ENCODE data around the gene TMPRSS6. TPM values are rescaled to one million over a fixed set of nuclear protein-coding genes. Genes with fewer than 3 reads are reported as not detected.
A peak's percentile ranks its signal among the peaks of the same experiment; 100 is the strongest.

Gene TMPRSS6
- polyA plus RNA-seq, 6 donors from 2014 or later, result 0.08 TPM; not detected in 5

GRCh38 chr22:37051391-37052385 is 57.8 kb downstream of the TMPRSS6 start, which contains the start of gene KCTD17:
Gene KCTD17 (plus strand): TSS chr22:37051742. CDS start chr22:37051761, 19 bp downstream.
- ATAC-seq (ENCODE audit: low read depth in 2 of 2), result peak; percentile 99 to 100
- no peaks in the 10 kb centered on the region for H3K9me3 Mint-ChIP-seq
- H3K27me3 Mint-ChIP-seq, result no peaks in the 10 kb centered on the region
- peak; percentile 68 for DNase-seq
- H3K4me1 Mint-ChIP-seq, result peaks cover 5 to 19% (median 17%) of the 10 kb centered on the region in 3 donors
- H3K27ac Mint-ChIP-seq, result peak within 1 kb of the TSS in 4 of 6 donors; percentile 33 to 80 (median 56)
- H3K4me3 Mint-ChIP-seq, result peak within 1 kb of the TSS; percentile 75 to 91 (median 86)
- peaks cover 0 to 7% of the 10 kb centered on the region in 2 donors for H3K36me3 Mint-ChIP-seq

DNA sequence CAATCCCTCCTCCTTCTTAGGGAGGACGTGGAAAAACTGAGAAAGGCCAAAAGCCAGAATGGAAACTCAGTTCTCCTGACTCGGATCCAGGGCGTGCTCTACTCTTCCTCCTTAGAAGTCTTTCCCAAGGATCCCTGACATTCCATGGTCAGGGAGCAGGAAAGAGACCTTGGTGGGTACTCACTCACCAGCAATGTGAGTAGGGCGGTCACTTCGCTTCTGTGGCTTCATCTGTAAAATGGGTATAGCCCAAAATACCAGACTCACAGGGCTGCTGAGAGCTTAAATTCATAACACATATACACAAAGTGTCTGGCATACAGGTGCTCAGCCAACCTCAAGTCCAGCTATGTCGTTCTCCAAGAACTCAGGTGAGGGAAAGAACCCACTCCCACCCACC is 58.6 kb downstream of the TMPRSS6 start:
- ATAC-seq (ENCODE audit: low read depth in 2 of 2), result no peak

GRCh38 chr22:37049224-37049623 is 60.3 kb downstream of the TMPRSS6 start:
- Mint-ChIP-seq H3K4me1 (peaks cover 15 to 32% (median 30%) of the 10 kb centered on the region in 3 donors), H3K4me3 (peak overlapping the region in 1 of 8 donors; percentile 20), H3K9me3 (no peaks in the 10 kb centered on the region), H3K36me3 (no peaks in the 10 kb centered on the region), H3K27ac (no peak overlapping the region), H3K27me3 (no peaks in the 10 kb centered on the region)
- ATAC-seq (ENCODE audit: low read depth in 2 of 2) (no peak), DNase-seq (no peak)

More for the DNA sequence above, 58.6 kb downstream of the TMPRSS6 start:
- H3K27ac Mint-ChIP-seq, result peak overlapping the region in 1 of 6 donors; percentile 65
- H3K36me3 Mint-ChIP-seq, result peaks cover 0 to 1% of the 10 kb centered on the region in 2 donors
- peak overlapping the region; percentile 9 to 86 (median 80) for H3K4me3 Mint-ChIP-seq
- H3K9me3 Mint-ChIP-seq, result no peaks in the 10 kb centered on the region
- no peaks in the 10 kb centered on the region for H3K27me3 Mint-ChIP-seq
- no peak for DNase-seq
- peaks cover 5 to 19% (median 18%) of the 10 kb centered on the region in 3 donors for H3K4me1 Mint-ChIP-seq

DNA sequence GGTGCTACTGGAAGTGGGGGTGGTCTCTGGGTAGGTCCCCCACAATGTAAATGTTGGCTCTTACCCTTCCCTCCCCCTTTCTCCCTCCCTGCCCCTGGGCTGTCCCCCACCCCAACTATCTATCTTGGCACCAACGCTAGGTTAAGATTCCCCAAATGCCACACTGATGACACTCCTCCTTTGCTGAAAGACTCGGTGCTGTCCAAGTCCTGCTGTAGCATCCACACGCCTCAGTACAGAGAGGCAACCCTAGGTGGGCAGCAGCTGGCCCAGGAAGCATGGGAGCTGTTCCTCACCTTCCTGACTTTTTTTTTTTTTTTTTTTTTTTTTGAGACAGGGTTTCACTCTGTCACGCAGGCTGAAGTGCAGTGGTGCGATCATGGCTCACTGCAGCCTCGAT is 61.4 kb downstream of the TMPRSS6 start:
- no peak for DNase-seq
- no peaks in the 10 kb centered on the region for H3K9me3 Mint-ChIP-seq
- no peaks in the 10 kb centered on the region for H3K27me3 Mint-ChIP-seq
- no peak for ATAC-seq (ENCODE audit: low read depth in 2 of 2)
- H3K4me1 Mint-ChIP-seq, result peaks cover 15 to 32% (median 20%) of the 10 kb centered on the region in 3 donors
- no peak overlapping the region for H3K27ac Mint-ChIP-seq
- H3K4me3 Mint-ChIP-seq, result peak overlapping the region in 1 of 8 donors; percentile 30
- H3K36me3 Mint-ChIP-seq, result no peaks in the 10 kb centered on the region

DNA sequence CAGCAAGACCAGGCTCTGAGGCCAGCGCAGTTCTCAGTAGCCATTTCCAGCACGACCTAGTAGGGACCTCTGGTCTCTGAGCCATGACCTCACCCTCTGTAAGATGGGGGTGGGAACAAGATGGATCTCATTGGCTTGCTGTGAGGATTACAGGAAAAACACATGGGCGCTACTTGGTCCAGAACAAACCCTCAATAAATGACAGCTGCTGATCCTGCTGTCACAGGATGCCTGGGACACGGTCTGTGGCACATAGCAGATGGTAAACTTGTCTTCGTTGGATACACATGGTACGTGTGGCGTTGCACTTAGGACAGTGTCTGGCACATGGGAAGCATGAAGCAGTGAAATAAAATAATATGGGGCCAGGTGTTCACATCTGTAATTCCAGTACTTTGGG is 62.5 kb downstream of the TMPRSS6 start:
- H3K4me3 Mint-ChIP-seq, result peak overlapping the region in 1 of 8 donors; percentile 9
- H3K4me1 Mint-ChIP-seq, result peaks cover 9 to 21% (median 11%) of the 10 kb centered on the region in 3 donors
- no peaks in the 10 kb centered on the region for H3K36me3 Mint-ChIP-seq
- no peak for ATAC-seq (ENCODE audit: low read depth in 2 of 2)
- peaks cover 0 to 6% (median 0%) of the 10 kb centered on the region in 3 donors for H3K27me3 Mint-ChIP-seq
- H3K27ac Mint-ChIP-seq, result no peak overlapping the region
- no peaks in the 10 kb centered on the region for H3K9me3 Mint-ChIP-seq
- DNase-seq, result no peak

DNA sequence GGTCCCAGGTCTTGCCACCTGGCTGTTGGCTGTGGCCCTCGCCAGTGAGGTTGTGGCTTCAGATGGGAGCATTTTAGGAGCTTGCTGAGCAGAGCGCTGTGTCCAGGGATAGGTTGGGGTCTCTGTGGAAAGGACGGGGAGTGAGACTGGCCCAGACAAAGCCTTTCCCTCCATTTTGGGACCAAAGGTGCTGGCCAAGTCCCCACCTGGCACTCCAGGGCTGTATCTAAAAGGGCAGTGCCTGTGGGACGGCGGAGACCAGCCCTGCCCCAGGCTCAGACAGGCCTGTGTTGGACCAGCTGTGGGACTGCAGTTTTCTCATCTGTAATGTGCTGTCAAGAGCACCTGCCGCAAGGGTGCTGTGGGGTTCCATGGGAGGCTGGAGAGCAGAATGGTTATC is 62.9 kb downstream of the TMPRSS6 start:
- H3K27ac Mint-ChIP-seq, result peak overlapping the region in 1 of 6 donors; percentile 32
- H3K27me3 Mint-ChIP-seq, result peaks cover 0 to 6% (median 0%) of the 10 kb centered on the region in 3 donors
- DNase-seq (no peak), ATAC-seq (ENCODE audit: low read depth in 2 of 2) (no peak)
- H3K4me1 Mint-ChIP-seq, result peaks cover 9 to 21% (median 11%) of the 10 kb centered on the region in 3 donors
- H3K9me3 Mint-ChIP-seq, result no peaks in the 10 kb centered on the region
- no peaks in the 10 kb centered on the region for H3K36me3 Mint-ChIP-seq
- no peak overlapping the region for H3K4me3 Mint-ChIP-seq

GRCh38 chr22:37045958-37046357 is 63.6 kb downstream of the TMPRSS6 start:
- Mint-ChIP-seq H3K27ac (peak overlapping the region in 2 of 6 donors; percentile 32 to 54), H3K36me3 (no peaks in the 10 kb centered on the region), H3K4me1 (peaks cover 9 to 19% (median 11%) of the 10 kb centered on the region in 3 donors), H3K9me3 (no peaks in the 10 kb centered on the region), H3K27me3 (peaks cover 0 to 8% (median 0%) of the 10 kb centered on the region in 3 donors), H3K4me3 (no peak overlapping the region)
- DNase-seq, result no peak
- ATAC-seq (ENCODE audit: low read depth in 2 of 2), result no peak

- peak; percentile 13 for DNase-seq
- Mint-ChIP-seq H3K4me1 (peaks cover 9 to 19% (median 11%) of the 10 kb centered on the region in 3 donors), H3K9me3 (no peaks in the 10 kb centered on the region), H3K4me3 (peak overlapping the region in 1 of 8 donors; percentile 4), H3K27me3 (peaks cover 0 to 17% (median 4%) of the 10 kb centered on the region in 3 donors), H3K36me3 (no peaks in the 10 kb centered on the region), H3K27ac (peak overlapping the region in 4 of 6 donors; percentile 16 to 71 (median 47))
- peak; percentile 80 to 82 for ATAC-seq (ENCODE audit: low read depth in 2 of 2)
Observed at GRCh38 chr22:37044634-37045625, 64.6 kb downstream of the TMPRSS6 start.

- Mint-ChIP-seq H3K4me3 (no peak overlapping the region), H3K27me3 (peaks cover 0 to 22% (median 4%) of the 10 kb centered on the region in 3 donors), H3K27ac (no peak overlapping the region), H3K4me1 (peaks cover 9 to 19% (median 11%) of the 10 kb centered on the region in 3 donors), H3K36me3 (no peaks in the 10 kb centered on the region), H3K9me3 (no peaks in the 10 kb centered on the region)
- DNase-seq (peak; percentile 30), ATAC-seq (ENCODE audit: low read depth in 2 of 2) (peak; percentile 75 to 76)
Observed at GRCh38 chr22:37043828-37044538, 65.5 kb downstream of the TMPRSS6 start.

DNA sequence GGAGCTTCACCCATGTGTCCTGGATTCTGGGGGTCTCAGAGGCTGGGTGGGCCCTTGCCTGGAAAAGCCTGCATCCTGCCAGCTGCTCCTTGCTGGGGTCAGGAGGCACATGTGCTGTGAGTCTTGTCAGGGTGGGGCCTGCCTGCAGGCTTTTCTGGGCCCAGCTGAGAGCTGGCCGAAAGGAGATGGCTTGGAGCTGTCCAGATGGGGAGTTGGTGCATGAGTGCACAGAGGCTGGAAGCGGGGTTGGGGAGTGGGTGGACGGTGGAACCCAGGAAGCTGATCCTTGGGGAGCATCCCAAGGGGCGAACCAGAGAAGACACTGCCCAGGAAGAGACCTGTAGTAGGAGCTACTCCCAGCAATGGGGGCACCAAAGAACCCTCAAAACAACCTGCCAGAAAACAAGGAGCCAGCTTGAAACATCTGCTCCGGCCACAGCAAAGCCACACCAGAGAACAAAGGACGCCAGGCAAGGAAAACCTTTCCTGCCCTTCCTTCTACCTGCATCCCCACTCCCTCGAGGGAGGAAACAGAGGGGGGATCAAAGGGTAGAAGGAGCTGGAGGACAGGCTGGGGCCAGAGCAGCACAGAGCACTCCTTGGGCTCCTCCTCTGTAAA is 66.2 kb downstream of the TMPRSS6 start:
- Mint-ChIP-seq H3K27ac (no peak overlapping the region), H3K9me3 (no peaks in the 10 kb centered on the region), H3K27me3 (peaks cover 0 to 22% (median 4%) of the 10 kb centered on the region in 3 donors), H3K4me3 (no peak overlapping the region), H3K4me1 (peaks cover 9 to 19% (median 11%) of the 10 kb centered on the region in 3 donors), H3K36me3 (no peaks in the 10 kb centered on the region)
- ATAC-seq (ENCODE audit: low read depth in 2 of 2) (no peak), DNase-seq (no peak)

- Mint-ChIP-seq H3K27ac (no peak overlapping the region), H3K9me3 (no peaks in the 10 kb centered on the region), H3K4me3 (no peak overlapping the region), H3K4me1 (peaks cover 0 to 3% (median 0%) of the 10 kb centered on the region in 3 donors), H3K36me3 (no peaks in the 10 kb centered on the region), H3K27me3 (peaks cover 9 to 31% (median 14%) of the 10 kb centered on the region in 3 donors)
- DNase-seq (no peak), ATAC-seq (ENCODE audit: low read depth in 2 of 2) (no peak)
Observed at GRCh38 chr22:37039466-37039865, 70.0 kb downstream of the TMPRSS6 start.

GRCh38 chr22:37037669-37038068 is 71.8 kb downstream of the TMPRSS6 start:
- H3K9me3 Mint-ChIP-seq, result no peaks in the 10 kb centered on the region
- H3K36me3 Mint-ChIP-seq, result no peaks in the 10 kb centered on the region
- peaks cover 9 to 26% (median 14%) of the 10 kb centered on the region in 3 donors for H3K27me3 Mint-ChIP-seq
- no peak overlapping the region for H3K27ac Mint-ChIP-seq
- ATAC-seq (ENCODE audit: low read depth in 2 of 2), result no peak
- no peak for DNase-seq
- H3K4me1 Mint-ChIP-seq, result no peaks in the 10 kb centered on the region
- H3K4me3 Mint-ChIP-seq, result peak overlapping the region in 1 of 8 donors; percentile 21
